Ishikawa (cell line): ENCODE measurements around the gene TREH.

Experiments used
- CEBPB ChIP-seq: IDR thresholded peaks from 2 replicates; pipeline ENCODE4 v1.6.1; 2012
- CREB1 ChIP-seq: IDR thresholded peaks from 2 replicates; pipeline ENCODE4 v1.6.1; 2012; ENCODE audit warnings: low read depth
- EGR1 ChIP-seq: IDR thresholded peaks from 2 replicates; pipeline ENCODE4 v1.6.1; 2012
- EP300 ChIP-seq: IDR thresholded peaks from 2 replicates; pipeline ENCODE4 v1.6.1; 2012; ENCODE audit warnings: borderline replicate concordance
- FOXM1 ChIP-seq: IDR thresholded peaks from 2 replicates; pipeline ENCODE4 v1.6.1; 2012; ENCODE audit warnings: low read depth, borderline replicate concordance
- MAX ChIP-seq: IDR thresholded peaks from 2 replicates; pipeline ENCODE4 v1.6.1; 2012
- NFIC ChIP-seq: IDR thresholded peaks from 2 replicates; pipeline ENCODE4 v1.6.1; 2012
- RAD21 ChIP-seq: IDR thresholded peaks from 2 replicates; pipeline ENCODE4 v1.6.1; 2012; ENCODE audit warnings: low read depth
- REST ChIP-seq: IDR thresholded peaks from 2 replicates; pipeline ENCODE4 v1.6.1; 2012; ENCODE audit warnings: low read depth, mild to moderate bottlenecking
- TAF1 ChIP-seq: IDR thresholded peaks from 2 replicates; pipeline ENCODE4 v1.6.1; 2012; ENCODE audit warnings: low read depth, mild to moderate bottlenecking
- TCF12 ChIP-seq: IDR thresholded peaks from 2 replicates; pipeline ENCODE4 v1.6.1; 2012; ENCODE audit warnings: low read depth
- TEAD4 ChIP-seq: IDR thresholded peaks from 2 replicates; pipeline ENCODE4 v1.6.1; 2012
- USF1 ChIP-seq: IDR thresholded peaks from 2 replicates; pipeline ENCODE4 v1.6.1; 2012
- YY1 ChIP-seq: IDR thresholded peaks from 2 replicates; pipeline ENCODE4 v1.6.1; 2012; ENCODE audit warnings: low read depth
- ZBTB7A ChIP-seq: IDR thresholded peaks from 2 replicates; pipeline ENCODE4 v1.6.1; 2012; ENCODE audit warnings: low read depth

The TREH gene

GRCh38 chr11:118708296-118708695 is 28.8 kb upstream of the TREH start:
- no peak for TF ChIP-seq MAX
- no peak for TF ChIP-seq YY1
- no peak for TF ChIP-seq EP300
- no peak for TF ChIP-seq EGR1

- TF ChIP-seq TCF12 (no peak), ZBTB7A (no peak), CREB1 (no peak), NFIC (no peak), YY1 (no peak), USF1 (no peak)
Measured at GRCh38 chr11:118706546-118706825, 27.0 kb upstream of the TREH start.

- TF ChIP-seq RAD21 (no peak), FOXM1 (no peak), EP300 (no peak), USF1 (no peak), NFIC (no peak), ZBTB7A (no peak), REST (no peak), YY1 (no peak), MAX (no peak), CEBPB (no peak), CREB1 (no peak), EGR1 (no peak), TCF12 (no peak), TEAD4 (no peak), TAF1 (no peak)
Measured at GRCh38 chr11:118705791-118706545, 26.5 kb upstream of the TREH start.

- no peak for TF ChIP-seq CREB1
- no peak for TF ChIP-seq USF1
- no peak for TF ChIP-seq TAF1
- TF ChIP-seq TEAD4, result no peak
- TF ChIP-seq CEBPB, result no peak
- TF ChIP-seq FOXM1, result no peak
- TF ChIP-seq MAX, result no peak
- TF ChIP-seq EP300, result no peak
- no peak for TF ChIP-seq EGR1
- TF ChIP-seq RAD21, result no peak
- TF ChIP-seq NFIC, result no peak
- no peak for TF ChIP-seq ZBTB7A
Measured at GRCh38 chr11:118705111-118705741, 25.8 kb upstream of the TREH start.

GRCh38 chr11:118703563-118704106 is 24.2 kb upstream of the TREH start:
- no peak for TF ChIP-seq CREB1
- no peak for TF ChIP-seq EP300
- TF ChIP-seq NFIC, result no peak
- no peak for TF ChIP-seq TCF12
- TF ChIP-seq YY1, result no peak
- TF ChIP-seq MAX, result no peak

- TF ChIP-seq TEAD4 (no peak), USF1 (no peak), FOXM1 (no peak), REST (no peak), EGR1 (no peak), CEBPB (no peak), ZBTB7A (no peak), RAD21 (no peak), NFIC (no peak), TCF12 (no peak), YY1 (no peak), EP300 (no peak), CREB1 (no peak), TAF1 (no peak), MAX (no peak)
Measured at GRCh38 chr11:118699506-118700220, 20.2 kb upstream of the TREH start.
